Mesenchymal stem cell (in vitro differentiated cells and primary cell): ENCODE measurements around the gene CYP26B1.
A peak's percentile ranks its signal among the peaks of the same experiment; 100 is the strongest.

Experiments
- DNase-seq: peaks from one replicate; pipeline ENCODE4 v3.0.0-alpha.2; 2013
- H2AFZ ChIP-seq: one replicate; pipeline ENCODE4 v1.6.1; 2013; ENCODE audit warnings: low read depth, mild to moderate bottlenecking, control low read depth, inconsistent platforms, low read length, moderate library complexity
- H2AK5ac ChIP-seq: 2 replicates; pipeline ENCODE4 v1.6.1; 2013; ENCODE audit warnings: low read length, moderate library complexity, mild to moderate bottlenecking, inconsistent platforms; ENCODE audit not compliant: severe bottlenecking
- H2BK120ac ChIP-seq: one replicate; pipeline ENCODE4 v1.6.1; 2013; ENCODE audit warnings: low read depth, mild to moderate bottlenecking, inconsistent platforms, low read length, moderate library complexity
- H2BK12ac ChIP-seq, 2 experiments: one replicate each; pipeline ENCODE4 v1.6.1; 2013; ENCODE audit warnings: inconsistent platforms in 2 of 2, low read length in 2 of 2, mild to moderate bottlenecking in 2 of 2, moderate library complexity in 2 of 2, control low read depth in 1 of 2
- H2BK15ac ChIP-seq: one replicate; pipeline ENCODE4 v1.6.1; 2013; ENCODE audit warnings: mild to moderate bottlenecking, low read depth, inconsistent platforms; ENCODE audit not compliant: poor library complexity, severe bottlenecking
- H2BK5ac ChIP-seq: 2 replicates; pipeline ENCODE4 v1.6.1; 2013; ENCODE audit warnings: low read depth, mild to moderate bottlenecking, low read length, control low read depth, inconsistent platforms; ENCODE audit not compliant: poor library complexity, severe bottlenecking
- H3K14ac ChIP-seq, 2 experiments: one replicate each; pipeline ENCODE4 v1.6.1; 2013; ENCODE audit warnings: inconsistent platforms in 2 of 2, low read length in 2 of 2, control low read depth in 1 of 2, mild to moderate bottlenecking in 1 of 2, moderate library complexity in 1 of 2
- H3K18ac ChIP-seq, 2 experiments: one replicate each; pipeline ENCODE4 v1.6.1; 2013; ENCODE audit warnings: inconsistent platforms in 2 of 2, low read length in 2 of 2, control low read depth in 1 of 2, low read depth in 1 of 2, mild to moderate bottlenecking in 1 of 2
- H3K23ac ChIP-seq, 2 experiments: one replicate each; pipeline ENCODE4 v1.6.1; 2013; ENCODE audit warnings: inconsistent platforms in 2 of 2, low read length in 2 of 2, mild to moderate bottlenecking in 2 of 2, moderate library complexity in 2 of 2, control low read depth in 1 of 2
- H3K27ac ChIP-seq: 2 replicates; pipeline ENCODE4 v1.5.1; 2013; ENCODE audit warnings: mild to moderate bottlenecking, moderate library complexity, low read length, control low read depth, inconsistent platforms; ENCODE audit not compliant: poor library complexity, severe bottlenecking
- H3K27me3 ChIP-seq, 2 experiments: 2 replicates each; pipeline versions ENCODE4 v1.6.1 to v1.7.0; 2013; ENCODE audit warnings: low read length in 2 of 2, mild to moderate bottlenecking in 2 of 2, moderate library complexity in 2 of 2, control low read depth in 1 of 2, inconsistent platforms in 1 of 2; ENCODE audit not compliant: control insufficient read depth in 1 of 2, insufficient read depth in 1 of 2
- H3K36me3 ChIP-seq, 2 experiments: 2 replicates each; pipeline versions ENCODE4 v1.6.1 to v1.7.0; 2013; ENCODE audit warnings: low read length in 2 of 2, control low read depth in 1 of 2, inconsistent platforms in 1 of 2, low read depth in 1 of 2, mild to moderate bottlenecking in 1 of 2; ENCODE audit not compliant: insufficient read depth in 2 of 2, control insufficient read depth in 1 of 2
- H3K4ac ChIP-seq, 2 experiments: one replicate each; pipeline ENCODE4 v1.6.1; 2013; ENCODE audit warnings: inconsistent platforms in 2 of 2, low read length in 2 of 2, mild to moderate bottlenecking in 2 of 2, moderate library complexity in 2 of 2, control low read depth in 1 of 2, low read depth in 1 of 2
- H3K4me1 ChIP-seq: 2 replicates; pipeline ENCODE4 v1.6.1; 2013; ENCODE audit warnings: low read depth, low read length, control low read depth; ENCODE audit not compliant: control insufficient read depth, insufficient read depth
- H3K4me2 ChIP-seq: 2 replicates; pipeline ENCODE4 v1.6.1; 2013; ENCODE audit warnings: low read length, mild to moderate bottlenecking, inconsistent platforms; ENCODE audit not compliant: poor library complexity, severe bottlenecking
- H3K4me3 ChIP-seq, 2 experiments: 2 replicates each; pipeline versions ENCODE4 v1.5.1 to v1.7.0; 2013; ENCODE audit warnings: low read length in 2 of 2, mild to moderate bottlenecking in 2 of 2, control low read depth in 1 of 2, low read depth in 1 of 2; ENCODE audit not compliant: insufficient read depth in 1 of 2
- H3K79me1 ChIP-seq: replicated peaks from 2 replicates; pipeline ENCODE4 v1.6.1; 2013; ENCODE audit warnings: mild to moderate bottlenecking, control low read depth, low read length, inconsistent platforms; ENCODE audit not compliant: poor library complexity, severe bottlenecking
- H3K9ac ChIP-seq: 2 replicates; pipeline ENCODE4 v1.7.0; 2013; ENCODE audit warnings: mild to moderate bottlenecking, low read length, moderate library complexity
- H3K9me3 ChIP-seq: 2 replicates; pipeline ENCODE4 v1.7.0; 2013; ENCODE audit warnings: mild to moderate bottlenecking, low read length; ENCODE audit not compliant: control insufficient read depth
- H4K8ac ChIP-seq: one replicate; pipeline ENCODE4 v1.6.1; 2013; ENCODE audit warnings: inconsistent platforms, mild to moderate bottlenecking, low read length, moderate library complexity
- H4K91ac ChIP-seq: one replicate; pipeline ENCODE4 v1.6.1; 2013; ENCODE audit warnings: mild to moderate bottlenecking, low read length, inconsistent platforms
- WGBS: methylation state at CpG from one replicate; pipeline ENCODE4 v1.1.7; 2013; ENCODE audit warnings: mixed read lengths; 5-methylcytosine and 5-hydroxymethylcytosine counted together

Gene CYP26B1

GRCh38 chr2:72143441-72144273 lies 4.0 kb downstream of the CYP26B1 start:
- H4K8ac ChIP-seq, result no peak overlapping the region
- peak overlapping the region; percentile 42 for H2AFZ ChIP-seq
- H3K18ac ChIP-seq, result peak overlapping the region in 1 of 2 experiments; percentile 69
- H2BK12ac ChIP-seq, result no peak overlapping the region
- no peaks in the 10 kb centered on the region for H3K79me1 ChIP-seq
- 4% methylated on average over 59 of the region's 65 CpGs for WGBS
- H3K9ac ChIP-seq, result peak overlapping the region; percentile 69
- no peaks in the 10 kb centered on the region for H3K36me3 ChIP-seq
- peak overlapping the region in 1 of 2 experiments; percentile 82 for H3K14ac ChIP-seq
- H3K27me3 ChIP-seq, result peaks cover 15 to 53% of the 10 kb centered on the region in 2 experiments
- no peaks in the 10 kb centered on the region for H3K9me3 ChIP-seq
- H3K4me1 ChIP-seq, result peaks cover 54% of the 10 kb centered on the region
- H4K91ac ChIP-seq, result no peak overlapping the region
- H2AK5ac ChIP-seq, result no peak overlapping the region
- peak; percentile 32 for DNase-seq
- H3K27ac ChIP-seq, result no peak overlapping the region
- H3K23ac ChIP-seq, result peak overlapping the region in 1 of 2 experiments; percentile 87
- H3K4me3 ChIP-seq, result peak overlapping the region; percentile 22 to 70
- H2BK5ac ChIP-seq, result no peak overlapping the region
- peak overlapping the region; percentile 67 for H3K4me2 ChIP-seq
- H2BK120ac ChIP-seq, result no peak overlapping the region
- H3K4ac ChIP-seq, result no peak overlapping the region
- no peak overlapping the region for H2BK15ac ChIP-seq

- no peak overlapping the region for H2BK5ac ChIP-seq
- no peaks in the 10 kb centered on the region for H3K9me3 ChIP-seq
- H3K4me3 ChIP-seq, result peak overlapping the region; percentile 22 to 70
- peak; percentile 55 for DNase-seq
- H2AK5ac ChIP-seq, result no peak overlapping the region
- H3K9ac ChIP-seq, result peak overlapping the region; percentile 69
- 5% methylated on average over 31 of the region's 50 CpGs for WGBS
- no peak overlapping the region for H2BK120ac ChIP-seq
- H3K4me2 ChIP-seq, result peak overlapping the region; percentile 67
- H4K8ac ChIP-seq, result no peak overlapping the region
- H2BK12ac ChIP-seq, result no peak overlapping the region
- no peak overlapping the region for H2AFZ ChIP-seq
- peaks cover 61% of the 10 kb centered on the region for H3K4me1 ChIP-seq
- H3K14ac ChIP-seq, result no peak overlapping the region
- H2BK15ac ChIP-seq, result no peak overlapping the region
- H3K4ac ChIP-seq, result no peak overlapping the region
- H3K36me3 ChIP-seq, result no peaks in the 10 kb centered on the region
- H3K18ac ChIP-seq, result no peak overlapping the region
- H3K27me3 ChIP-seq, result peaks cover 12 to 49% of the 10 kb centered on the region in 2 experiments
- no peak overlapping the region for H3K23ac ChIP-seq
- no peaks in the 10 kb centered on the region for H3K79me1 ChIP-seq
- H4K91ac ChIP-seq, result no peak overlapping the region
- no peak overlapping the region for H3K27ac ChIP-seq
Measured at GRCh38 chr2:72142570-72143440, 4.9 kb downstream of the CYP26B1 start.

- no peak overlapping the region for H4K8ac ChIP-seq
- no peak overlapping the region for H3K23ac ChIP-seq
- H3K9ac ChIP-seq, result peak overlapping the region; percentile 69
- no peak overlapping the region for H2BK12ac ChIP-seq
- H3K4me1 ChIP-seq, result peaks cover 56% of the 10 kb centered on the region
- no peaks in the 10 kb centered on the region for H3K9me3 ChIP-seq
- H3K4me3 ChIP-seq, result peak overlapping the region in 1 of 2 experiments; percentile 70
- H3K79me1 ChIP-seq, result no peaks in the 10 kb centered on the region
- no peak overlapping the region for H4K91ac ChIP-seq
- no peaks in the 10 kb centered on the region for H3K36me3 ChIP-seq
- H2BK120ac ChIP-seq, result no peak overlapping the region
- no peak for DNase-seq
- peaks cover 8 to 41% of the 10 kb centered on the region in 2 experiments for H3K27me3 ChIP-seq
- no peak overlapping the region for H2BK5ac ChIP-seq
- no peak overlapping the region for H2AFZ ChIP-seq
- no peak overlapping the region for H3K14ac ChIP-seq
- WGBS, result 73% methylated on average over 13 of the region's 13 CpGs
- H3K4ac ChIP-seq, result no peak overlapping the region
- H3K4me2 ChIP-seq, result no peak overlapping the region
- H2AK5ac ChIP-seq, result no peak overlapping the region
- H2BK15ac ChIP-seq, result no peak overlapping the region
- no peak overlapping the region for H3K18ac ChIP-seq
- no peak overlapping the region for H3K27ac ChIP-seq
Measured at GRCh38 chr2:72141881-72142451, 5.7 kb downstream of the CYP26B1 start.
